ENCODE measurements around the gene ICE2. TPM values are rescaled to one million over a fixed set of nuclear protein-coding genes. Genes with fewer than 3 reads are reported as not detected.

Gene ICE2
- total RNA-seq, 2 experiments from 2014 or later, result 54.6 to 74.2 TPM

DNA sequence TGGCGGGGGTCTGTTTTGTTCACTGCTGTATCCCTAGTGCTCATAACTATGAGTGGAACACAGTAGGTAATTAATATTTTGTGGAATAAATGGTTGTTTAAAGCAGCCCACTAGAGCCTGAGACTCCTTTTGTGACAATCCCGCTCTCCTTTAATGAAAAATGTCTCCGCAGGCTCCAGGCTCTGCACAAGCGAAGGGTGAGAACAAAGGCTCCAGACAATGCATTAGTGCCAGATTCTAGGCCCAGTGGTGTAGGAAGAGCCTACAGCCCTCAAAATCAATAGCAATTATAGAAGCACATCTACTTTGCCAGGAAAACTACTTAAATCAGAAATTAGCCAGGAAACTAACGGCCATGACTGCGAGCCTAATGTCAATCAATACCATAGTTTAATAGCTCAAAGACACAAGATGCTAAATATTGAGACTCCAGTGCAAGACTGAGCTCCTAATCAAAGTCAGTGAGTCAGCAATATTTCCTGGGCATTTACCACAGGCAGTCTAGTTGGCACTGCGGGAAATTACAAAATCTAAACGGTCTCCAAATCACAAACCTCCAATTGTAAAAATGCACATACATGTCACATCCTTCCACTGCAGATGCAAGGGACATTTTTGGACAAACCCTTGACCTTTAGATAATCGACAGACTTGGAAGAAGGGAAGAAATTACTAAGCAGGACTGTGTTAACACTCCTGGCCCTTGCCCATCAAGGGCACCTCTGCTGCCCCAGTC lies 83.5 kb downstream of the ICE2 start:
- ATAC-seq, result no peak
- H3K4me1 Mint-ChIP-seq, result peaks cover 69% of the 10 kb centered on the region
- H3K9me3 Mint-ChIP-seq (ENCODE audit: low read depth), result no peaks in the 10 kb centered on the region
- peaks cover 5% of the 10 kb centered on the region for H3K27me3 Mint-ChIP-seq
- DNase-seq, result no peak
- no peak overlapping the region for H3K4me3 Mint-ChIP-seq
- no peak overlapping the region for H3K27ac Mint-ChIP-seq
- CTCF ChIA-PET, result interaction anchor here (1.2 to 1.5 kb wide), 2 partner anchors 14 to 99 kb away, joined by 3 read pairs; no protein-coding TSS in a partner anchor
- H3K36me3 Mint-ChIP-seq, result peaks cover 53% of the 10 kb centered on the region

DNA sequence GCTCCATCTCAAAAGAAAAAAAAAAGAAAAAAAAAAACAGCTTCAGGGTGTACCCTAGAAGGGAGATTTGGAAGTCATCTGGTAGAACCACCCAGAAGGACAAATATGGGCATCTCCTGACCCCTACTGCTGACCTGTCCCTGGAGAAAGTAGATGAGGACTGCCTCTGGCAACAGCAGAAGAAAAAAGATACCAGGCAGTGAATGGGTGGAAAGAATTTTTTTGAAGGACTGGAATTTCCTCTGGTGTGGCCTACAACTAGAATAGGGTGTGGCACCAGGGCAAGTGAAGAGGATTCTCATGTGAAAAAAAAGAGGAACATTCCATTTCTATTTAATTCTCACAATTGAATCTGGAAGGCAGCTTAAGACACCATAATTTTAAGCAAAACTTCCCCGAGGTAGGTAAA lies 84.2 kb downstream of the ICE2 start:
- ATAC-seq, result no peak
- Mint-ChIP-seq H3K36me3 (peaks cover 54% of the 10 kb centered on the region), H3K27me3 (peaks cover 5% of the 10 kb centered on the region), H3K9me3 (ENCODE audit: low read depth) (no peaks in the 10 kb centered on the region), H3K4me3 (no peak overlapping the region), H3K4me1 (peaks cover 77% of the 10 kb centered on the region), H3K27ac (peak overlapping the region; percentile 22)
- peak; percentile 19 for DNase-seq
- CTCF ChIA-PET, result interaction anchor here (1.2 kb wide), 1 partner anchor 100 kb away, joined by 3 read pairs; no protein-coding TSS in a partner anchor

DNA sequence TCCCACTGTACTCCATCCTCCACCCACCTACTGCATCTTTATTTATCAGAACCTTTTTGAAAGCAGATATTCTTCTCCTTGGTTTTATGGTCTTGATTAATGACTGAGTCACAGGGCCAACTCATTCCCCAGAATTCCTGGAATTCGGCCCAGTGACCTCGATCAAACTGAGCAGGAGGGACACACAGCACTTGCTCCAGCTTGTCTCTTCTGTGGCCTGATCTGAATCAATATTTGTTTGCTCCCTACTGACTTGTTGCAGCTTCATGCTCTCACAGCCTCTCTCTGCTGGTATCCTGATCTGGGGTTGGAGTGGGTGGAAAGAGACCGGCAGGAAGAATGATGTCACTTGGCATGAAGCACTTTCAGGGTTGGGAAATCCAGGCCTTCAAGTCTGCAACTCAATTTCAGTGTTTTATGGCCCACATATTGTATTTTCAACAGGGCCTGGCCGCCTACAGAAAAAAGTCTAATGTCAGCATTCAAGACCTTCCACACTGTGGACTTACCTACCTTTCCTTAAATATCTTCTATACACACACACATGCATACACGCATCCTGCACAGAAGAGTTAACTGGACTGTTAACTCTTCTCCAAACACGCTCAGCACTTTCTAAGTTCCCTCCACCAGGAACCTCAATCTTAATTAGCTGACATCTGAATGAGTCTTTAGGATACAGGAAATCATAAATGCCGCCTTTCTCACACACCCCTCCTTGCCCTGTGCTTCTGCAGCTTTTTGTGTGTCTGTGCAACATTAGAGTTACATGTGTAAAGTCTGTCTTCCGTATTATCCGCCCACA lies 85.8 kb downstream of the ICE2 start:
- CTCF ChIA-PET, result interaction anchor here (0.6 kb wide), 1 partner anchor 703 kb away, joined by 4 read pairs; no protein-coding TSS in a partner anchor
- Mint-ChIP-seq H3K4me1 (peaks cover 79% of the 10 kb centered on the region), H3K4me3 (peak overlapping the region; percentile 0), H3K36me3 (peaks cover 54% of the 10 kb centered on the region), H3K27me3 (no peaks in the 10 kb centered on the region), H3K27ac (peak overlapping the region; percentile 73), H3K9me3 (ENCODE audit: low read depth) (no peaks in the 10 kb centered on the region)
- ATAC-seq (no peak), DNase-seq (peak; percentile 41)

DNA sequence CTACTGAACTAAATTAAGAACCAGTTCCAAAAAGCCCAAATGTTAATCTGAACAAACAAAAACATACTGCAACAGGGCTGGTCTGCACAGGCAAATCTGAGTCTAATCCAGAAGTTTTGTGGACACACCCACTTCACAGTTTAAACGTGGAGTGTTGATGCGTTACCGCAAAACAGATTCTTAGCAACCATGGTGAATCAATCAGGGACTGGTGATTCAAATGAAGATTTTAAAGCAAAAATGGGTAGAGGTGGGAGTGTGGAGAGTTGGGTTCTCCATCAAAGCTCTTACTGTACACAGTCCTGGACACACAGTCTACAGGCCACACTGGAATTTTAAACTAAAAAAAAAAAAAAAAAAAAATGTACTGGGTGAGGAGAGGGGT lies 86.3 kb downstream of the ICE2 start:
- peaks cover 55% of the 10 kb centered on the region for H3K36me3 Mint-ChIP-seq
- CTCF ChIA-PET, result no interaction called here
- H3K27ac Mint-ChIP-seq, result peak overlapping the region; percentile 73

DNA sequence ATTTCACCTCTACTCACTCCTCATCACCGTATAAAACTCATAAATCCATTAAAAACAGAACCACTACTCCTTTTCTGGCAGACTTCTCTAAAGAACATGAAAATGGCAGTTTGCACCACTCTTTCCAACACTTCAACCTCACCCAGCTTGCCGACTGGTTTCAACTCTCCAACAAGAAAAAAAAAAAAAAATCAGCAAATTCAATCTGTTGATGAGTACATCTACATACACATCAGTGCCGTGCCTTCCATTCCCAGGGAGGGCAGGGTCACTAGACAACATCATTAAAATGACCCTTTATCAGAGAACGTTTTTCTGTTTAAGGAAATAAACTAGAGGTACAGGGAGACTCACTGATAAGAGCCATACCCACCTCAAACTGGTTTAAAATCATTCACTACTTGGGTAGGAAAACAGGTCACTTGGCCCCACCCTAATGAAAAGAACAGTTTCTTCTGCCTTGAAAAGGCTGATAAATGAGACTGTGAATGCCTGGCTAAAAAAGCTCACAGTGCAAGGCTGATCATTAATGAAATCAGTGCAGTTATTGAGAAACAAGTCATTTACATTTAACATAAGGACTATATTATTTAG lies 87.1 kb downstream of the ICE2 start:
- Mint-ChIP-seq H3K27ac (peak overlapping the region; percentile 61), H3K27me3 (no peaks in the 10 kb centered on the region), H3K36me3 (peaks cover 59% of the 10 kb centered on the region), H3K4me3 (no peak overlapping the region), H3K9me3 (ENCODE audit: low read depth) (no peaks in the 10 kb centered on the region), H3K4me1 (peaks cover 86% of the 10 kb centered on the region)
- no peak for ATAC-seq
- peak; percentile 26 for DNase-seq
- CTCF ChIA-PET, result no interaction called here

More for the DNA sequence above, 86.3 kb downstream of the ICE2 start:
- peak; percentile 41 for ATAC-seq
- no peaks in the 10 kb centered on the region for H3K27me3 Mint-ChIP-seq
- H3K9me3 Mint-ChIP-seq (ENCODE audit: low read depth), result no peaks in the 10 kb centered on the region
- peak; percentile 75 for DNase-seq
- H3K4me1 Mint-ChIP-seq, result peaks cover 81% of the 10 kb centered on the region
- no peak overlapping the region for H3K4me3 Mint-ChIP-seq

DNA sequence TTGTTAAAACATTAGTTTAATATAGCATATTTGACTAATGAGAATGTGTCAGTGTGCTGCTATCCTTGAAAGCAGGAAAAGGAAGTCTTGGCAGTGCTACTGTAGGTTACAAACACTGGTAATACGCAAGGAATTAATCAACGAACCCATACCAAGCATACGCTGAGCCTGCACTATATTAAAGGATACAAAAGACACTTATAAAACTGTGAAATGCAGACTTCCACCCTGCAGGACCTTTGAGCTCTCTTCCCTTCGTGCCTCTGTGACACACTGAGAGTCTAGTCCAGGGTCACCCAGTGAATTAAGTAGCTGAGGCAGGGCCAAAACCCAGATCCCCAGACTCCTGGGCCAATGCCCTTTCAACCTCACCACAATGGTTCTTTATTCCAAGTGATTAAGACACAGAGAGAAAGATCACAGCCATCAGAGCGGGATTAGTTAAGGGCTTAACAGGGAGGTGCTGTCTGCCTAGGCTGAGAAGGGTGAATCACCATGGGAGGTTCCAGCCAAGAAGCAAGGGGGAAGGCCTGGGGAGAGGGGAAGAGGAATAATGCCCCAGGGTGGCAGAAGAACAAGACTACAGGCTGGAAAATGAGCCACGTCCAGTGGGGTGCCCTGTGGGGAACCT lies 88.0 kb downstream of the ICE2 start:
- Mint-ChIP-seq H3K36me3 (peaks cover 54% of the 10 kb centered on the region), H3K4me1 (peaks cover 79% of the 10 kb centered on the region), H3K27ac (no peak overlapping the region), H3K4me3 (no peak overlapping the region), H3K9me3 (ENCODE audit: low read depth) (no peaks in the 10 kb centered on the region), H3K27me3 (no peaks in the 10 kb centered on the region)
- ATAC-seq (no peak), DNase-seq (peak; percentile 38)
- CTCF ChIA-PET, result no interaction called here

DNA sequence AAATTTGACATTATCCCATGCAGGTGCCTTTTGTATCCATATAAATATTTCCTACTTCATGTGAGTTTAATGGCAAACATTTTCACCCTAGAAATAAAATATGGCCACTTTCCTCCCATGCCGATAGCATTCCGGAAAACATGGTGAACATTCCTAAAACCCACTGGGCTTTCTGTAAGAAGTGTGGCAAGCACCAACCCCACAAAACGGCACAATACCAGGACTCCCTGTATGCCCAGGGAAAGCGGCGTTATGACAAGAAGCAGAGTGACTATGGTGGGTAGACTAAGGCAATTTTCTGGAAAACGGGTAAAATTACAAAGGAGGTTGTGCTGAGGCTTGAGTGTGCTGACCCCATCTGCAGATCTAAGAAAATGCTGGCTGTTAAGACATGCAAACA lies 88.7 kb downstream of the ICE2 start:
- DNase-seq (peak; percentile 11), ATAC-seq (no peak)
- Mint-ChIP-seq H3K27me3 (no peaks in the 10 kb centered on the region), H3K4me1 (peaks cover 77% of the 10 kb centered on the region), H3K4me3 (no peak overlapping the region), H3K9me3 (ENCODE audit: low read depth) (no peaks in the 10 kb centered on the region), H3K36me3 (peaks cover 52% of the 10 kb centered on the region), H3K27ac (no peak overlapping the region)
- CTCF ChIA-PET, result no interaction called here

DNA sequence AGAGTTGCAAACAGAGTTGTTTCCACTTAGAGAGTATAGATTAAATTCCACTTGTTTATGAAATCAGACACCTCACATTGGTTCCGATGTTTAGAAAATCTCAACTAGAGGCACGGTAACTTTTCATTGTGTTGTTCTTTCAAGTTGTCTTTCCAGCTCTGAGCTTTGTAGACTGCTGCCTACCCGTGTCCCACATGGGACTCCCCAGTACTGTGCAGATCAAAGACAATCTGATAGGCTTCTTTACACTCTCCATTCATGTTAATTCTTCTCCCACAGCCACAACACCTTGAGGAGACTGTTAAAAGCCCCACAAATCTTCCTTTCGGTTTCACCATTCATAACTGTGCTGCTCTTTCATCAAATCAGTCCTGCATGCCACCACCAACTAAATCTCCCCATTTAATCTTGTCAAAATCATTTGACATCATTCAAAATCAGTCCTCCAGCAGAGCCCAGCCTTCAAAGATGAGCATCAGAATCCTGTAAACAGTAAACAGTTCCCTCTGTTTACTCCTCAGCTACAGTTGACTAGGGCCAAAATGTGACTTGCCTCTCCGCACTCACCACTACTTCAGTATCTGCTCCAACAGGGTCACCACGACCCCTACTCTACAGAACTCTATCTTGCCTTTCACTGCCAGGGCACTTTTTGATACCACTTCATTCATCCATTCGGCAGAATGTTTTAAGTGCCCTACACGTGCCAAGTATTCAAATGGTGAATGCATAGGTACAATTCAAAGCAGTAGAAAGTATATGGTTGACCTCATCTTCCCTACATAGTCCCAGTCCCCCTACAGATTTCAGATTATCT lies 89.5 kb downstream of the ICE2 start:
- peak; percentile 55 for DNase-seq
- Mint-ChIP-seq H3K4me1 (peaks cover 70% of the 10 kb centered on the region), H3K4me3 (peak overlapping the region; percentile 40), H3K27ac (peak overlapping the region; percentile 75), H3K9me3 (ENCODE audit: low read depth) (no peaks in the 10 kb centered on the region), H3K27me3 (no peaks in the 10 kb centered on the region), H3K36me3 (peaks cover 45% of the 10 kb centered on the region)
- CTCF ChIA-PET, result no interaction called here
- peak; percentile 81 for ATAC-seq

DNA sequence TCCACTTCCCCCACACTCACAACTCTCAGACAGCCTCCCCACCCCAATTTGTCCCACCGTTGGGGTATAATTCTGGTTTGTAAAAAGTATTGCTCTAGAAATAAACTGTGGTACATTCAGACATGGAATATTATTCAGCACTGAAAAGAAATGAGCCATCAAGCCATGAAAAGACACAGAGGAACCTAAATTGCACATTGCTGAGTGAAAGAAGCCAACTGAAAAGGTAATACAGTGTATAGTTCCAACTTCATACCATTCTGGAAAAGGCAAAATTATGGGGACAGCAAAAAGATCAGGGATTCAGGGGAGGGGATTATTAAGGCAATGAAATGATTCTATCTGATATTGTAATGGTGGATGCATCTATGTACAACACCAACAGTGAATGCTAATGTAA lies 91.6 kb downstream of the ICE2 start:
- H3K27ac Mint-ChIP-seq, result no peak overlapping the region
- no peaks in the 10 kb centered on the region for H3K9me3 Mint-ChIP-seq (ENCODE audit: low read depth)
- CTCF ChIA-PET, result interaction anchor here (1.7 kb wide), 1 partner anchor 28 kb away, joined by 5 read pairs; no protein-coding TSS in a partner anchor
- no peaks in the 10 kb centered on the region for H3K27me3 Mint-ChIP-seq
- peaks cover 65% of the 10 kb centered on the region for H3K4me1 Mint-ChIP-seq
- ATAC-seq, result no peak
- no peak for DNase-seq
- peaks cover 39% of the 10 kb centered on the region for H3K36me3 Mint-ChIP-seq
- no peak overlapping the region for H3K4me3 Mint-ChIP-seq

DNA sequence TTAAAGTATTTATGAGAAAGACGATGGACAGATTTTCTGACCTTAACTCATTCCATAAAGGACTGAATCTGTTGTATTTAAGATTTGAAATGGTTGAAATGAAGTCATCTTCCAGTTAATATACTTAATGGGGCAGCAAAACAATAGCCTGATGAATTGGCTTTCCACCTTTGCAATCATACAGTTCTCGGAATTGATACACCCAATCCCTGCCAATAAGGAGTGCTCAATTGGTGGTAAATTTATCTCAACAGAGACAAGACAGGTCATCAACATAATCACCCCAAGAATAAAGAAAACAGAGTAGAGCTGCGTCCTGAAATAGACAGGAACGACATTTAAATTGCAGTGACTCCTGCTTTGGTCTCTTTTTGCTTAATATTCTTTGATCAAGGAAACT lies 92.3 kb downstream of the ICE2 start:
- H3K9me3 Mint-ChIP-seq (ENCODE audit: low read depth), result no peaks in the 10 kb centered on the region
- CTCF ChIA-PET, result interaction anchor here (1.7 kb wide), 1 partner anchor 27 kb away, joined by 5 read pairs; no protein-coding TSS in a partner anchor
- no peaks in the 10 kb centered on the region for H3K27me3 Mint-ChIP-seq
- peaks cover 36% of the 10 kb centered on the region for H3K36me3 Mint-ChIP-seq
- peaks cover 61% of the 10 kb centered on the region for H3K4me1 Mint-ChIP-seq
- DNase-seq, result no peak
- no peak overlapping the region for H3K4me3 Mint-ChIP-seq
- H3K27ac Mint-ChIP-seq, result no peak overlapping the region
- ATAC-seq, result no peak

DNA sequence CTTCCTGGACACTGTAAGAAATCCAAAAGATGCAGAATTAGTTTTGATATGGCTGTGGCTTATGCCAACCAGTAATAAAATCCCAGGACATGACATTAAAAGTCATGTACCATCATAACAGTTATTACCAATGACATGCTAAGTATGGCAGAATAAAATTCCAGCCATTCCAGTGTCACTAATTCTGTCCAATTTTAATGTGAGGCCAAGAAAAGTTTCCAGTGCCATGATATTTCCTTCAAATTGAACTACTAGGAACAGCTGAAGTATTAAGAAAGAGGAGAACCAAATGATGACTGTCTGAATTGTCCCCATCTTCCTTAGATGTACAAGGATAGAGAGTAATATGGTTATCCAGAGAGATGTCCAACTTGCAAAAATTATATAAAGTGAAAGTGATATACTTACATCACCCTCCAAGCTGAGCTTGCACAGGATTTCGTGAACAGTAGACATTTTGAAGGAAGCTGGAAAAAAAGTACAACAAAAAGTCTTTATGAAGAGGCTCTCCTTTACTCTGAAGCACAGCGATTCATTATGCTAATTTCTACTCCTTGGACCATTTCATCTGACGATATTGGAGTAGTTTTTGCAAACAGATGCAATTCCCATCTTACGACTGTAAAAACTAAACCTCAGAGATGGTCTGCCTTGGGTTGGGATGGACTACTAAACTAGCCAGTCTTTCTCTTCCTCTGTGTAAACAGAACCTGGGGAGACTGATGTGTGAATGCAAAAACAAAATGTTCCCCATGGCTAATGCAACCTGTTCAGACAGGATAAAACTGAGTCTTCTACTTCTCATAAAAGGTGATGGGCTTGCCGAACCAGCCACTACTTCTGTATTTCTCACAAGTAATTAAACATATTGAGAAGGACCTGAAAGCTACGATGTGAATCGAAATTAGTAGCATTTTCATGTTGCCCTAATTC lies 93.1 kb downstream of the ICE2 start:
- Mint-ChIP-seq H3K27me3 (no peaks in the 10 kb centered on the region), H3K27ac (no peak overlapping the region), H3K4me1 (peaks cover 55% of the 10 kb centered on the region), H3K9me3 (ENCODE audit: low read depth) (no peaks in the 10 kb centered on the region), H3K4me3 (no peak overlapping the region), H3K36me3 (peaks cover 39% of the 10 kb centered on the region)
- ATAC-seq (no peak), DNase-seq (no peak)
- CTCF ChIA-PET, result interaction anchor here (1.7 kb wide), 1 partner anchor 27 kb away, joined by 5 read pairs; no protein-coding TSS in a partner anchor
